ENCODE measurements around the gene SUGCT.

DNA sequence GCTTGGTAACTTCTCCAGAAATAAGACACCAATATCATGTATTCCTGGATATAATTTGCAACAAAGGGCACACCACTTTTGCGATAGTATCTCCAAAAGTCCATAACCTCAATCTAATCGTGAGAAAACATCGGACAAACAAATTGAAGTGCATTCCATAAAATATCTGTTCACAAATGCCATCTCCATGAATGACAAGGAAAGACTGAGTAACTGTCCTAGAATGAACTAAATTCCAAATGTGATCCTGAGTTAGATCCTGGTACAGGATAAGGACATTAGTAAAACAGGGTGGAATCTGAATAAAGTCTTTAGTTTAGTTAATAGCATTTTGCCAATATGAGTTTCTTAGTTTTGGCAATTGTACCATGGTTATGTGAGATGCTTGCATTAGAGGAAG lies 384.2 kb downstream of the SUGCT start:
- no peak for TF ChIP-seq EZH2 (IDR thresholded peaks at IDR 0.05; ENCODE audit: borderline replicate concordance, low read depth, low read length, severe bottlenecking)
- TF ChIP-seq, protein P1, sequence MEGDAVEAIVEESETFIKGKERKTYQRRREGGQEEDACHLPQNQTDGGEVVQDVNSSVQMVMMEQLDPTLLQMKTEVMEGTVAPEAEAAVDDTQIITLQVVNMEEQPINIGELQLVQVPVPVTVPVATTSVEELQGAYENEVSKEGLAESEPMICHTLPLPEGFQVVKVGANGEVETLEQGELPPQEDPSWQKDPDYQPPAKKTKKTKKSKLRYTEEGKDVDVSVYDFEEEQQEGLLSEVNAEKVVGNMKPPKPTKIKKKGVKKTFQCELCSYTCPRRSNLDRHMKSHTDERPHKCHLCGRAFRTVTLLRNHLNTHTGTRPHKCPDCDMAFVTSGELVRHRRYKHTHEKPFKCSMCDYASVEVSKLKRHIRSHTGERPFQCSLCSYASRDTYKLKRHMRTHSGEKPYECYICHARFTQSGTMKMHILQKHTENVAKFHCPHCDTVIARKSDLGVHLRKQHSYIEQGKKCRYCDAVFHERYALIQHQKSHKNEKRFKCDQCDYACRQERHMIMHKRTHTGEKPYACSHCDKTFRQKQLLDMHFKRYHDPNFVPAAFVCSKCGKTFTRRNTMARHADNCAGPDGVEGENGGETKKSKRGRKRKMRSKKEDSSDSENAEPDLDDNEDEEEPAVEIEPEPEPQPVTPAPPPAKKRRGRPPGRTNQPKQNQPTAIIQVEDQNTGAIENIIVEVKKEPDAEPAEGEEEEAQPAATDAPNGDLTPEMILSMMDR (IDR thresholded peaks at IDR 0.05; ENCODE audit: borderline replicate concordance, extremely low read depth, low read length, poor library complexity, severe bottlenecking) = no peak

All from DND-41 (cell line).